Duodenal mucosa (tissue), 2 donors: ENCODE results near the gene GAS2.

Source experiments
- H3K27ac ChIP-seq: one replicate; pipeline ENCODE4 v1.7.0; 2013; ENCODE audit warnings: low read depth, low read length
- H3K27me3 ChIP-seq, 2 donors: one replicate each; pipeline ENCODE4 v1.7.0; 2013; ENCODE audit warnings: low read length in 2 of 2, control low read depth in 1 of 2; ENCODE audit not compliant: insufficient read depth in 2 of 2, control insufficient read depth in 1 of 2
- H3K36me3 ChIP-seq, 2 donors: one replicate each; pipeline ENCODE4 v1.7.0; 2013; ENCODE audit warnings: low read length in 2 of 2, control low read depth in 1 of 2; ENCODE audit not compliant: insufficient read depth in 2 of 2, control insufficient read depth in 1 of 2
- H3K4me1 ChIP-seq, 2 donors: one replicate each; pipeline ENCODE4 v1.7.0; 2013; ENCODE audit warnings: low read length in 2 of 2, control low read depth in 1 of 2; ENCODE audit not compliant: insufficient read depth in 2 of 2, control insufficient read depth in 1 of 2
- H3K4me3 ChIP-seq, 2 donors: one replicate each; pipeline ENCODE4 v1.7.0; 2013; ENCODE audit warnings: low read length in 2 of 2, low read depth in 1 of 2
- H3K9ac ChIP-seq, 2 donors: one replicate each; pipeline ENCODE4 v1.7.0; 2013; ENCODE audit warnings: low read length in 2 of 2, low read depth in 1 of 2
- H3K9me3 ChIP-seq, 2 donors: one replicate each; pipeline ENCODE4 v1.7.0; 2013; ENCODE audit warnings: low read length in 2 of 2, control low read depth in 1 of 2; ENCODE audit not compliant: control insufficient read depth in 1 of 2

The GAS2 gene

DNA sequence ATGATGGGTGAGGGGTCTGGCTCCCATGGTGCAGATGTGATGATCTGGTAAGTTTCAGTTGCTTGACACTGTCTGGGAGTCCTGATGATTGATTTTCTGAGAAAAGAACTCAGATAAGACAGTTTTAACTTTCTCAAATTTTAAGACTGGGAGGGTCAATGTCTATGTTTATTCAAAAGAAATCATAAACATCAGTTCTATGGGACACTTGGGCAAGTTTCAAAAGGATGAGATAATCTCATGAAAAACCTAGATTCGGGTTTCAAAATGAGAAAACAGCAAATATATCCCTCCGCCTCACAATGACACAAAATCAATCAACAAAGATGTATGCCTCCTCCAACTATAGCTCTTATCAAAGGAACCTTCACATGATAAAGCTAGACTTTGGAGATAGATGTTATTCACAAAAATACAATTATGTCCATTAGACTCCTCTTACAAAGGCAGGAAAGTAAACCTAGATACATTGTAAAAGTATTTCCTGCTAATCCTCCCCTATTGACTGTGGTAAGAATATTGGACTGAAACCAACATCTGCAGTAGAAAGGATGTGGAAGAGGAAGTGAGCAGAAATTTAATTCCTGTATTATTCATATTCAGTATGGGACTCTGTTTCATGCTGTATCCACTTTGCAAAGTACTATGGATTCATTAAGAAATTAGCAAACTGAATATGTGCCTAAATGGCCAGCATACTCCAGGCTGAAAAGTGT is 141.6 kb downstream of the GAS2 start:
- Histone ChIP-seq H3K27ac (no peak overlapping the region), H3K9ac (no peak overlapping the region), H3K27me3 (no peaks in the 10 kb centered on the region), H3K4me3 (no peak overlapping the region), H3K4me1 (peaks cover 0 to 7% of the 10 kb centered on the region in 2 donors), H3K36me3 (no peaks in the 10 kb centered on the region), H3K9me3 (peaks cover 0 to 4% of the 10 kb centered on the region in 2 donors)

DNA sequence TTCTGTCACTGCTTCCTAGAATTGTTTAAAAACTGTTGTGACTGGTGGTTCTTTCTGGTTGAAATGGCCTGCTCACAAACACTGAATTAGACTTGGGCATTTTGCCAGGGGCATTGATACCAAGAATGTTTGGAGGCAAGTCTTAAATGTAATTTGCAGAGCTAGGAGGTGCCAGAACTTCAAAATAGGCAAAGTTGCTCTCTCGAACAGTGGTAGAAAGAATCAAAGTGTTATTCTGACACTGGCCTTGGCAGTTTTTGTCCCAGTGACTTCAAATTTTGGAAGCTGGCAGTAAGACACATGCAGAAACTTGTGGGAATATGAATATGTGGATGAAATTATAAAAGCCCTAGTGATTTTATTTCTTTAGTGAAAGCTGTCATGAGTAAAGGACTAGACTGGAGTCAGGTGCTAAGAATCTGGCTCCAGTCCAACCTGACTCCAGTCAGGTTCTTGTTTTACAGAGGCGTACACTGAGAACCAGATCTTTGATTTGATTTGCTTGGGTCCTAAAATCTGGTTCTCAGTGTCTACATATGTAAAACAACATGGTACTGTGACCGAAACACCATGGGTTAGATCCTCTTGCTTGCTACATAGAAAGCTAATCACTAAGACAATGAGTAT is 142.3 kb downstream of the GAS2 start:
- no peak overlapping the region for H3K27ac ChIP-seq

DNA sequence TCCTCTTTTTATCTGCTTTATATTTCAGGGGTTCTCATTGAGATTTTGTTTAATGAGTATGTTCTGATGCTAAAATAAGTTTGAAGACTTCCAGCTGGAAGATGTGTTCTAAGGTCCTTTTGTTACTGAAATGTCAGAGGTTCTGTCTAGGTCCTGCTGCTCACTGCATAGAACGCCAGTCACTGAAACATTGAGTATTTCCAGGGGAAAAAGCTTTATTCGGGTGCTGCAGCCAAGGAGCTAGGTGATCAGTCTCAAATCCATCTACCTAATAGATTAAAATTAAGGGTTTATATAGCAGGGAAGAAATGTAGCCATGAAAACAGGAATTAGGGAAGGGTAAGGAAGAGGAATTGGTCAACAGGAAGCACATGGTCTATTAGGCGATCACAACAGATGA is 143.5 kb downstream of the GAS2 start:
- Histone ChIP-seq H3K9me3 (peaks cover 0 to 4% of the 10 kb centered on the region in 2 donors), H3K27me3 (no peaks in the 10 kb centered on the region), H3K4me1 (peaks cover 0 to 7% of the 10 kb centered on the region in 2 donors), H3K4me3 (no peak overlapping the region), H3K36me3 (no peaks in the 10 kb centered on the region), H3K27ac (no peak overlapping the region), H3K9ac (no peak overlapping the region)

More for the DNA sequence above, 142.3 kb downstream of the GAS2 start:
- H3K36me3 ChIP-seq: no peaks in the 10 kb centered on the region
- H3K4me3 ChIP-seq: no peak overlapping the region
- H3K9me3 ChIP-seq: peaks cover 0 to 4% of the 10 kb centered on the region in 2 donors
- no peak overlapping the region for H3K9ac ChIP-seq
- H3K4me1 ChIP-seq: peaks cover 0 to 7% of the 10 kb centered on the region in 2 donors
- H3K27me3 ChIP-seq: no peaks in the 10 kb centered on the region

DNA sequence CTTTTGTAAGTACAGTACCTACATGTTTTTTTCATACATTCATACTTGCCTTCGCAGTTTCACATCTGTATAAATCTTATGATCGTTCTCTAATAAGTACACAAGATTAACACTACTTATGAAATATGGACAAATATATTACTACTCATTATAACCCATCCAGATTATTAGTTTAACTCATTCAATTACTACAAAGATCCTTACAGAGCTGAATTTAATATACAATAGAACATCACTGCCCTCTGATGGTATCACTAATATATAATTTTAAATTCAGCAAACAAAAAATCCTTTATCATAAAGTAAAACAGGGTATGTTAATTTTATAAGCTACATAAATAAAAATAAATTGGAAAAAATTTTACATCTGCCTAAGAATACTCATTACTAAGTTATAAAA is 155.8 kb downstream of the GAS2 start:
- peaks cover 6 to 10% of the 10 kb centered on the region in 2 donors for H3K36me3 ChIP-seq
- H3K4me1 ChIP-seq: no peaks in the 10 kb centered on the region
- no peak overlapping the region for H3K9ac ChIP-seq
- H3K9me3 ChIP-seq: no peaks in the 10 kb centered on the region
- H3K27ac ChIP-seq: no peak overlapping the region
- H3K4me3 ChIP-seq: no peak overlapping the region
- H3K27me3 ChIP-seq: no peaks in the 10 kb centered on the region

DNA sequence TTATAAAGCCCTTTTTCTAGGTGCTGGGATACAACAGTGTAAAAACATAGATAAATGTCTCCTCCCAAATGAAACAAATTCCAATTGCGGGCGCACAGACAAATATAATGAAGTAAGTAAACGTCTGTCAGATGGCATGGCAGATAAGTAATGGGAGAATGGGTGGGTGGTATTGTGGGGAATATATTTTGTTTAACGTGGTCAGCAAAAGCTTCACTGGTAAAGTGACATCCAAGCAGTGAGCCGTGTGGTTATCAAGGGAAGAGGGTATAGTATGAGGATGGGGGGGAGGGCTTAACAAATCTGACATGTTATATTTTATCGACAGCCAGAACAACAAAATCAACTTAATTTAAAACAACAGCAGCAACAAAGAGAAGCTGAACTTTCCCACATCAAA is 162.0 kb downstream of the GAS2 start:
- Histone ChIP-seq H3K27ac (no peak overlapping the region), H3K27me3 (no peaks in the 10 kb centered on the region), H3K36me3 (peaks cover 6 to 8% of the 10 kb centered on the region in 2 donors), H3K9ac (no peak overlapping the region), H3K9me3 (no peaks in the 10 kb centered on the region), H3K4me1 (peaks cover 9 to 15% of the 10 kb centered on the region in 2 donors), H3K4me3 (peak overlapping the region; percentile 87 to 90)

DNA sequence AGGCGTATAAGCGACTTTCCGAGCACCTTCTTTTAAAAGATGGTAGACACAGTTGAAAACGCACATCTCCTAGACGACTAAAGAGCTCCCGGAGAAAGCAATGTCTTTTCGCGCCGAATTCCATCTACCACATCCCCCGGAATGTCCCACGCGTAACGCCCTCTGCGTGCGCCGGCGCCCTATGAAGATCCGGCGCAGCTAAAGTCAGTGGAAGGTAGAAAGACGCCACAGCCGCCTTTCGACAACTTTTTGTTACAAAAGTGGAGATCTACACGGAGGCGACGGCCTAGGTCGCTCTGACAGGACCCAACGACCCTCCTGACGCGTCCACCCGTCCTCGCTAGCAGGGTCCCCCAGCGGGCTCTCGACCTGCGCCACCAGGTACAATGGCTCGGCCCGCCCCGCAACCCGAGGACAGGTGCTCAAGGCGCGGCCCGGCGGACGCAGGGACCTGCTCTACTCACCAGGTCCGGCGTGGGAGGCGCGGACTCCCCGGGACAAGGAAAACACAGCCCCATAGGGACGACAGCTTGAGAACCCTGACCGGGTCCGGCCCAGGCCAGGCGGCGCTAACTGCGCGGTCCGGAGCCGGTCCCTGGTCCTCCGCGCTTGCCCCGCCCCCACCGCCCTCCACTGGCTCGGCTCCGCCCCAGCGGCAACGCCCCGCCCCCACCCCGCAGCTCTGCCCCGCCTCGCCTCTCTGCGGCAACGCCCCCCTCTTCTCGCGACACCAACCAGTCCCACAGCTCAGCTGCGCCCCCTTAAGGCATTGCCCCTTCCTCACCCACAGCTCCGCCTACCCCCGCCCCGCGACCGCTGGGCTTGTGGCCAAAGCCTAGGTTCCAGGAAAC is 163.0 kb downstream of the GAS2 start, which contains the start of gene SVIP:
SVIP (minus strand) TSS at position 571 of the 851 bp plus-strand sequence; CDS start at position 518, 53 bp downstream.
- Histone ChIP-seq H3K4me1 (peaks cover 9 to 15% of the 10 kb centered on the region in 2 donors), H3K27me3 (no peaks in the 10 kb centered on the region), H3K27ac (peak within 1 kb of the TSS; percentile 70), H3K9me3 (no peaks in the 10 kb centered on the region), H3K36me3 (peaks cover 6% of the 10 kb centered on the region in 2 donors), H3K9ac (peak within 1 kb of the TSS; percentile 78 to 85), H3K4me3 (peak within 1 kb of the TSS; percentile 87 to 90)

DNA sequence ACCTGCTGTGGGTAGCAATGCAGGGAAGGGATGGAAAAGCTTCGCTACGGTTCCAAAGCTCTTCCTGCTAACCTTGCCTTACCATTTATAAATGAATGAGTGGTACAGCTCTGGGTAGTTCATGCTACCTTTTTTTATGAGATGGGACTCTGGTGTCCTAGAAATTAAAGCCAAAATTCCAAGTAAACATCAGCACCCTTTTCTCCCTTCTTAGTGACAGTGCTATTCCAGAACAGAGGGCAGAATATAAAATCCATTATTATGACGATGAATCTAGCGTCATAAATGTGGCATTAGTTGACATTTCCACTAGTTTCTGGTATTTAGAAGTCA is 163.6 kb downstream of the GAS2 start:
- Histone ChIP-seq H3K9me3 (no peaks in the 10 kb centered on the region), H3K4me1 (peaks cover 9 to 15% of the 10 kb centered on the region in 2 donors), H3K27ac (no peak overlapping the region), H3K27me3 (no peaks in the 10 kb centered on the region), H3K36me3 (peaks cover under 1 to 3% of the 10 kb centered on the region in 2 donors), H3K4me3 (peak overlapping the region; percentile 62 to 65), H3K9ac (peak overlapping the region; percentile 24 to 26)

DNA sequence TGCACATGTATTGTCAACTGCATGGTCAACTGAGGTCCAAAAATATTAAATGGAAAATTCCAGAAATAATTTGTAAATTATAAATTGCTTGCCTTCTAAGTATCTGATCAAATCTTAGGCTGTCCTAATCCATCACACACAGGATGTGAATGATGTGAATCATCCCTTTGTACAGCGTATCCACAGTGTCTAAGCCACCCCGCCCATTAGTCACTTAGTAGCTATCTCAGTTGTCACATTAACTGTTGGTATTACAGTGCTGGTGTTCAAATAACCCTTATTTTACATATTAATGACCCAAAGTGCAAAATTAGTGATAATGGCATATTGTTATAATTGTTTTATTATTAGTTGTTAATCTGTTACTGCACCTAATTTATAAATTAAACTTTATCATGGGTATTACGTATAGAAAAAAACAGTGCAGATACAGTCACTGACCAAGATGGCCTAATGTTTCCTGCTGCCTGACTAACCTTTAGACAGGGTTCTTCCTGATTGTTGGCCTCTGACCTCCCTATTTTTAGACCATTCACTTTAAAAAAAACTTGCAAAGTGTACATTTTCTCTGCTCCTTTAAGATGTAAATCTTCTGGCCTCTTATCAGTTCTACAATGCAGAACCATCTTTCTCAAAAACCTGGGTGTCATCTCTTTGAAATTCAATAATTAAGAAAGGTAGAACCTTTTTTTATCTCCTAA is 166.1 kb downstream of the GAS2 start:
- H3K27me3 ChIP-seq: no peaks in the 10 kb centered on the region
- H3K27ac ChIP-seq: no peak overlapping the region
- H3K9me3 ChIP-seq: no peaks in the 10 kb centered on the region
- H3K4me3 ChIP-seq: no peak overlapping the region
- no peak overlapping the region for H3K9ac ChIP-seq
- no peaks in the 10 kb centered on the region for H3K36me3 ChIP-seq
- peaks cover 9 to 15% of the 10 kb centered on the region in 2 donors for H3K4me1 ChIP-seq

DNA sequence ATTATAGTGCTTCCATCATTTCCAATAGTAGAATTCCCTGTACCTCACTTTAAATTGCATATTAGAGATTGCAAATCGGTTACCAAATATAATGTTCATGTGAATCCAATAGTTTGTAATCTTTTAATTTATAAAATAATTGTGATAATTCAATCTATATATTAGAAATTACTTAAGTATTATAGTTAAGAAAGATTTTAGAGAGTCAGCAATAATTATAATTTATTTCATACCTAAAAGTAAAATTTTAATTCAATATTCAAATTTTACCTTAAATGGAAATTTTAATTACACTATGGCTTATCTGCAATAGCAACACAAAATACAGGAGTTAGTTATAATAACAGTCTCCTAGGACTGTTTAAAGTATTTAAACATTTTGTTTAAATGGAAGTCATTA is 180.3 kb downstream of the GAS2 start:
- H3K9ac ChIP-seq: no peak overlapping the region
- H3K4me1 ChIP-seq: no peaks in the 10 kb centered on the region
- H3K36me3 ChIP-seq: no peaks in the 10 kb centered on the region
- H3K27ac ChIP-seq: no peak overlapping the region
- H3K4me3 ChIP-seq: no peak overlapping the region
- no peaks in the 10 kb centered on the region for H3K27me3 ChIP-seq
- no peaks in the 10 kb centered on the region for H3K9me3 ChIP-seq
